ENCODE measurements around the gene KSR1.

- no peak for TF ChIP-seq EZH2 (IDR thresholded peaks at IDR 0.05; ENCODE audit: low read length, missing control alignments)
- no peak for TF ChIP-seq CTCF (conservative IDR thresholded peaks at IDR 0.05 in 1 of 2, IDR thresholded peaks at IDR 0.05 in 1 of 2; ENCODE audit: low read depth in 1 of 2, low read length in 2 of 2)
Measured at GRCh38 chr17:27428781-27429505, 27.3 kb upstream of the KSR1 start.
